Adrenal gland (tissue), 12 donors: ENCODE measurements around the gene PLXNC1. TPM values are rescaled to one million over a fixed set of nuclear protein-coding genes. Genes with fewer than 3 reads are reported as not detected.
A peak's percentile ranks its signal among the peaks of the same experiment; 100 is the strongest.

Experiments
- DNase-seq, 7 donors: peaks; one replicate each; pipeline ENCODE4 v3.0.0-alpha.2; 2019 to 2020
- H3K27ac ChIP-seq, 5 donors: fragments of 200-600 bp; sonication (generic) in 4 of 5; 1 replicate in 3 of 5; 2 replicates in 2 of 5; pipeline versions ENCODE4 v1.5.1 to v1.8.0; 2016 to 2020; ENCODE audit warnings: mild to moderate bottlenecking in 1 of 5
- H3K27me3 ChIP-seq: fragments of 200-600 bp; 2 replicates; pipeline ENCODE4 v1.8.0; 2021
- H3K36me3 ChIP-seq, 2 donors: fragments of 200-600 bp; replicated peaks in 1 of 2; 1 replicate in 1 of 2; 2 replicates in 1 of 2; pipeline versions ENCODE4 v1.5.1 to v1.8.0; 2018 to 2022
- H3K4me1 ChIP-seq, 2 donors: fragments of 200-600 bp; replicated peaks in 1 of 2; 1 replicate in 1 of 2; 2 replicates in 1 of 2; pipeline versions ENCODE4 v1.5.1 to v1.8.0; 2018 to 2021
- H3K4me3 ChIP-seq, 4 donors: fragments of 200-600 bp; sonication (generic) in 3 of 4; one replicate each; pipeline ENCODE4 v1.5.1; 2016 to 2018
- H3K9me3 ChIP-seq, 3 donors: fragments of 200-600 bp; sonication (generic) in 1 of 3; replicated peaks in 1 of 3; 1 replicate in 2 of 3; 2 replicates in 1 of 3; pipeline versions ENCODE4 v1.5.1 to v1.8.0; 2016 to 2021
- CTCF ChIP-seq, 6 experiments: fragments of 450-650 bp in 4 of 6; fragments of 200-600 bp in 2 of 6; sonication (generic) in 1 of 6; IDR thresholded peaks; 1 replicate in 5 of 6; 2 replicates in 1 of 6; pipeline versions ENCODE4 v1.5.1 to v1.8.0; 2016 to 2021; ENCODE audit warnings: antibody characterized with exemption in 6 of 6, mild to moderate bottlenecking in 2 of 6, moderate library complexity in 1 of 6
- POLR2A ChIP-seq, 2 donors: fragments of 450-650 bp; IDR thresholded peaks; one replicate each; pipeline ENCODE4 v1.6.1; 2017; ENCODE audit warnings: antibody characterized with exemption in 2 of 2, mild to moderate bottlenecking in 2 of 2, moderate library complexity in 1 of 2
- WGBS, 4 donors: extraction: QIAGEN DNeasy Blood & Tissue Kit in 2 of 4; methylation state at CpG; one replicate each; pipeline versions ENCODE4 v1.1.5 to v1.1.7; 2013 to 2017; 5-methylcytosine and 5-hydroxymethylcytosine counted together
- intact Hi-C, 2 donors: fragments of 100-400 bp; cut with DNase I; formaldehyde crosslinking; loops; one replicate each; pipeline versions ENCODE4 v1.14.1 to v1.15.0; 2022 to 2023
- polyA plus RNA-seq, 3 donors: library from polyadenylated mRNA; stranded (reverse); fragments of 200-250 nt in 2 of 3; fragments of 350-450 nt in 1 of 3; fragmentation: Illumina TruSeq in 1 of 3; extraction: RNeasy Lipid Tissue Mini Kit (QIAGEN cat#74804) in 1 of 3; gene quantifications; one replicate each; pipeline ENCODE4 v1.2.3, GENCODE V29; 2013 to 2014
- total RNA-seq, 9 donors: library from RNA; depleted of rRNA in 4 of 9; stranded (reverse); fragments of >200 nt in 4 of 9; fragments of 120-200 nt in 1 of 9; fragmentation: NEBNext Ultra II Directional in 1 of 9; extraction: Animal tissue kit (Norgen Biotek cat#: 25700) in 1 of 9; gene quantifications; one replicate each; pipeline versions ENCODE4 v1.1.0 to v1.2.4, GENCODE V29; 2013 to 2023
- donor health status: healthy with polysubstance abuse.
- donor health status: Bipolar disorder and iron deficiency.
- donor health status: DM: yes; HTN: yes; CAD: no.
- donor health status: DM: no; HTN: no; CAD: no.
- donor health status: DM: no; HTN: no; CAD: no.
- donor health status: DM: yes; HTN: yes; CAD: no.

PLXNC1 gene
- total and polyA plus RNA-seq, 12 donors: 2.5 to 23.4 (median 12.3) TPM

- no peak overlapping the region for H3K4me3 ChIP-seq
- H3K27me3 ChIP-seq: no peaks in the 10 kb centered on the region
- H3K36me3 ChIP-seq: no peaks in the 10 kb centered on the region
- no peak for DNase-seq
- no peaks in the 10 kb centered on the region for H3K9me3 ChIP-seq
- peaks cover 4 to 17% of the 10 kb centered on the region in 2 donors for H3K4me1 ChIP-seq
- WGBS, 4 donors: 68 to 80% (median 74%) methylated on average over 3 to 4 of the region's 4 CpGs
- no peak for TF ChIP-seq CTCF (IDR thresholded peaks at IDR 0.05)
- no peak for TF ChIP-seq POLR2A (IDR thresholded peaks at IDR 0.05)
- H3K27ac ChIP-seq: peak overlapping the region in 2 of 5 donors; percentile 45 to 68
- intact Hi-C loops: no loop called here
Observed at GRCh38 chr12:94290353-94290752, 142.0 kb downstream of the PLXNC1 start.

GRCh38 chr12:94297096-94297699, 148.8 kb downstream of the PLXNC1 start:
- no peak for DNase-seq
- peaks cover 0 to 12% of the 10 kb centered on the region in 2 donors for H3K4me1 ChIP-seq
- H3K9me3 ChIP-seq: no peaks in the 10 kb centered on the region
- 95 to 97% (median 95%) methylated on average over 6 of the region's 6 CpGs for WGBS, 4 donors
- H3K36me3 ChIP-seq: peaks cover 0 to 12% of the 10 kb centered on the region in 2 donors
- no peak overlapping the region for H3K4me3 ChIP-seq
- intact Hi-C loops: no loop called here
- H3K27me3 ChIP-seq: no peaks in the 10 kb centered on the region
- TF ChIP-seq POLR2A (IDR thresholded peaks at IDR 0.05) (no peak), CTCF (IDR thresholded peaks at IDR 0.05) (no peak)
- no peak overlapping the region for H3K27ac ChIP-seq

GRCh38 chr12:94297876-94298505, 149.6 kb downstream of the PLXNC1 start:
- no peak for DNase-seq
- Histone ChIP-seq H3K4me3 (no peak overlapping the region), H3K4me1 (peaks cover 0 to 12% of the 10 kb centered on the region in 2 donors), H3K36me3 (peaks cover 0 to 18% of the 10 kb centered on the region in 2 donors), H3K9me3 (no peaks in the 10 kb centered on the region), H3K27ac (no peak overlapping the region), H3K27me3 (no peaks in the 10 kb centered on the region)
- WGBS, 4 donors: 94 to 100% (median 99%) methylated on average over 2 of the region's 2 CpGs
- intact Hi-C loops: no loop called here
- TF ChIP-seq CTCF (IDR thresholded peaks at IDR 0.05): no peak
- TF ChIP-seq POLR2A (IDR thresholded peaks at IDR 0.05): no peak

GRCh38 chr12:94299846-94300245, 151.5 kb downstream of the PLXNC1 start:
- TF ChIP-seq CTCF (IDR thresholded peaks at IDR 0.05): no peak
- intact Hi-C loops: no loop called here
- H3K27ac ChIP-seq: no peak overlapping the region
- no peak for DNase-seq
- no peaks in the 10 kb centered on the region for H3K9me3 ChIP-seq
- no peak overlapping the region for H3K4me3 ChIP-seq
- WGBS, 4 donors: 80 to 100% (median 93%) methylated on average over 1 of the region's 1 CpG
- no peaks in the 10 kb centered on the region for H3K27me3 ChIP-seq
- peaks cover 0 to 23% of the 10 kb centered on the region in 2 donors for H3K36me3 ChIP-seq
- H3K4me1 ChIP-seq: peaks cover 0 to 12% of the 10 kb centered on the region in 2 donors
